ENCODE data around the gene PES1.
A peak's percentile ranks its signal among the peaks of the same experiment; 100 is the strongest.
"Not testable (repeated sequence)": the region's sequence is repeated elsewhere in the genome, so short reads cannot be mapped to it uniquely, and the experiment has no call there.

PES1 gene

GRCh38 chr22:30596886-30597285 lies 5.2 kb upstream of the PES1 start:
- Histone ChIP-seq H3K79me1 (ENCODE audit: low read depth, low read length) (no peaks in the 10 kb centered on the region), H2BK12ac (ENCODE audit: low read length) (no peak overlapping the region), H2AK5ac (ENCODE audit: low read depth, low read length) (peak overlapping the region; percentile 75), H3K27ac (replicated peaks; ENCODE audit: low read length) (no peak overlapping the region), H2BK15ac (ENCODE audit: low read length) (peak overlapping the region; percentile 67), H3K18ac (ENCODE audit: low read length) (peak overlapping the region; percentile 71), H3K4me2 (ENCODE audit: insufficient read depth, low read length, poor library complexity, severe bottlenecking) (no peak overlapping the region), H2BK5ac (ENCODE audit: low read length) (peak overlapping the region; percentile 39), H4K91ac (ENCODE audit: low read depth, low read length, poor library complexity) (no peak overlapping the region), H3K4ac (ENCODE audit: low read length) (no peak overlapping the region), H3K9ac (ENCODE audit: low read depth, low read length, poor library complexity) (no peak overlapping the region), H3K9me3 (replicated peaks in 1 of 2; ENCODE audit: control insufficient read depth in 2 of 2, insufficient read depth in 1 of 2, low read depth in 1 of 2, low read length in 2 of 2) (no peaks in the 10 kb centered on the region), H2BK120ac (ENCODE audit: low read depth, low read length) (no peak overlapping the region), H3K4me3 (ENCODE audit: low read length in 2 of 2) (no peak overlapping the region), H3K36me3 (replicated peaks in 1 of 2; ENCODE audit: control insufficient read depth in 2 of 2, insufficient read depth in 2 of 2, low read length in 2 of 2) (no peaks in the 10 kb centered on the region), H2AFZ (ENCODE audit: low read length) (no peak overlapping the region), H3K4me1 (ENCODE audit: control insufficient read depth in 2 of 2, insufficient read depth in 1 of 2, low read depth in 1 of 2, low read length in 2 of 2) (no peaks in the 10 kb centered on the region), H4K8ac (ENCODE audit: low read depth, low read length) (no peak overlapping the region), H3K14ac (ENCODE audit: low read length) (peak overlapping the region; percentile 21), H3K27me3 (ENCODE audit: control insufficient read depth in 3 of 3, insufficient read depth in 3 of 3, low read depth in 1 of 3, low read length in 3 of 3) (no peaks in the 10 kb centered on the region), H3K23ac (ENCODE audit: low read depth, low read length, poor library complexity) (no peak overlapping the region)
- no peak for DNase-seq (ENCODE audit: low spot score)
- no CpG with 5 or more reads among the region's 29 CpGs for WGBS, 2 donors (ENCODE audit: extremely low coverage in 2 of 2, insufficient read length in 2 of 2, insufficient replicate concordance in 1 of 2)

DNA sequence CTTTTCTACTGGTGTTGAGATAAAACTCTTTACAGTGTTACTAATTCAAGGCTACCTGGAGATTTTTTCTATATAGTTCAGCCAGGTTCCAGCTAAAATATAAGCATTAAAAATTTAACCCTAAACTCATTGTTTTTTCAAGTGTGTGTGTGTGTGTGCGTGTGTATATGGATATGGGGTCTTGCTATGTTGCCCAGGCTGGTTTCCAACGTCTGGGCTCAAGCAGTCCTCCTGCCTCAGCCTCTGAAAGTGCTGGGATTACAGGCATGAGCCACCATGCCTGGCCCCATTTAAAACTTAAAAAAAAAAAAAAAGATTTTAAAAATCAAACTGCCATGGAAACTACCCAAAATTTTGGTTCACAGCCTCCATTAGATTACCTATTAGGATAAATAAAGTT lies 4.5 kb upstream of the PES1 start:
- H3K79me1 ChIP-seq (ENCODE audit: low read depth, low read length) = peaks cover under 1% of the 10 kb centered on the region
- no peak overlapping the region for H2BK15ac ChIP-seq (ENCODE audit: low read length)
- H3K4me1 ChIP-seq (ENCODE audit: control insufficient read depth in 2 of 2, insufficient read depth in 1 of 2, low read depth in 1 of 2, low read length in 2 of 2) = peaks cover 0 to under 1% of the 10 kb centered on the region in 2 donors
- H3K14ac ChIP-seq (ENCODE audit: low read length) = no peak overlapping the region
- H3K23ac ChIP-seq (ENCODE audit: low read depth, low read length, poor library complexity) = no peak overlapping the region
- no peak overlapping the region for H3K4me3 ChIP-seq (ENCODE audit: low read length in 2 of 2)
- H2AK5ac ChIP-seq (ENCODE audit: low read depth, low read length) = no peak overlapping the region
- no peak overlapping the region for H2BK5ac ChIP-seq (ENCODE audit: low read length)
- no peak overlapping the region for H3K18ac ChIP-seq (ENCODE audit: low read length)
- H4K91ac ChIP-seq (ENCODE audit: low read depth, low read length, poor library complexity) = no peak overlapping the region
- no peak overlapping the region for H2BK12ac ChIP-seq (ENCODE audit: low read length)
- H3K4ac ChIP-seq (ENCODE audit: low read length) = no peak overlapping the region
- no peak for DNase-seq (ENCODE audit: low spot score)
- WGBS, 2 donors (ENCODE audit: extremely low coverage in 2 of 2, insufficient read length in 2 of 2, insufficient replicate concordance in 1 of 2) = no CpG with 5 or more reads among the region's 2 CpGs
- no peak overlapping the region for H3K4me2 ChIP-seq (ENCODE audit: insufficient read depth, low read length, poor library complexity, severe bottlenecking)
- H3K36me3 ChIP-seq (replicated peaks in 1 of 2; ENCODE audit: control insufficient read depth in 2 of 2, insufficient read depth in 2 of 2, low read length in 2 of 2) = no peaks in the 10 kb centered on the region
- H4K8ac ChIP-seq (ENCODE audit: low read depth, low read length) = no peak overlapping the region
- no peak overlapping the region for H3K9ac ChIP-seq (ENCODE audit: low read depth, low read length, poor library complexity)
- H3K27me3 ChIP-seq (ENCODE audit: control insufficient read depth in 3 of 3, insufficient read depth in 3 of 3, low read depth in 1 of 3, low read length in 3 of 3) = no peaks in the 10 kb centered on the region
- no peak overlapping the region for H3K27ac ChIP-seq (replicated peaks; ENCODE audit: low read length)
- H2BK120ac ChIP-seq (ENCODE audit: low read depth, low read length) = no peak overlapping the region
- no peaks in the 10 kb centered on the region for H3K9me3 ChIP-seq (replicated peaks in 1 of 2; ENCODE audit: control insufficient read depth in 2 of 2, insufficient read depth in 1 of 2, low read depth in 1 of 2, low read length in 2 of 2)
- no peak overlapping the region for H2AFZ ChIP-seq (ENCODE audit: low read length)

GRCh38 chr22:30592360-30592713 lies 627 bp upstream of the PES1 start:
- not testable (repeated sequence) for H3K4ac ChIP-seq (ENCODE audit: low read length); H3K9ac ChIP-seq (ENCODE audit: low read depth, low read length, poor library complexity); H3K9me3 ChIP-seq (replicated peaks in 1 of 2; ENCODE audit: control insufficient read depth in 2 of 2, insufficient read depth in 1 of 2, low read depth in 1 of 2, low read length in 2 of 2); H3K4me2 ChIP-seq (ENCODE audit: insufficient read depth, low read length, poor library complexity, severe bottlenecking); H2AK5ac ChIP-seq (ENCODE audit: low read depth, low read length); H3K27me3 ChIP-seq (ENCODE audit: control insufficient read depth in 3 of 3, insufficient read depth in 3 of 3, low read depth in 1 of 3, low read length in 3 of 3); H3K18ac ChIP-seq (ENCODE audit: low read length); H2BK15ac ChIP-seq (ENCODE audit: low read length); H3K14ac ChIP-seq (ENCODE audit: low read length); H3K79me1 ChIP-seq (ENCODE audit: low read depth, low read length); DNase-seq (ENCODE audit: low spot score); H2BK5ac ChIP-seq (ENCODE audit: low read length); H3K27ac ChIP-seq (replicated peaks; ENCODE audit: low read length); H3K4me3 ChIP-seq (ENCODE audit: low read length in 2 of 2); H3K23ac ChIP-seq (ENCODE audit: low read depth, low read length, poor library complexity); H2BK12ac ChIP-seq (ENCODE audit: low read length); H4K91ac ChIP-seq (ENCODE audit: low read depth, low read length, poor library complexity); H2BK120ac ChIP-seq (ENCODE audit: low read depth, low read length); H4K8ac ChIP-seq (ENCODE audit: low read depth, low read length)
- no CpG with 5 or more reads among the region's 18 CpGs for WGBS, 2 donors (ENCODE audit: extremely low coverage in 2 of 2, insufficient read length in 2 of 2, insufficient replicate concordance in 1 of 2)
- H3K36me3 ChIP-seq (replicated peaks in 1 of 2; ENCODE audit: control insufficient read depth in 2 of 2, insufficient read depth in 2 of 2, low read length in 2 of 2) = peaks cover 15 to 23% of the 10 kb centered on the region in 2 donors
- peaks cover 7 to 10% of the 10 kb centered on the region in 2 donors for H3K4me1 ChIP-seq (ENCODE audit: control insufficient read depth in 2 of 2, insufficient read depth in 1 of 2, low read depth in 1 of 2, low read length in 2 of 2)
- H2AFZ ChIP-seq (ENCODE audit: low read length) = peak overlapping the region; percentile 19

DNA sequence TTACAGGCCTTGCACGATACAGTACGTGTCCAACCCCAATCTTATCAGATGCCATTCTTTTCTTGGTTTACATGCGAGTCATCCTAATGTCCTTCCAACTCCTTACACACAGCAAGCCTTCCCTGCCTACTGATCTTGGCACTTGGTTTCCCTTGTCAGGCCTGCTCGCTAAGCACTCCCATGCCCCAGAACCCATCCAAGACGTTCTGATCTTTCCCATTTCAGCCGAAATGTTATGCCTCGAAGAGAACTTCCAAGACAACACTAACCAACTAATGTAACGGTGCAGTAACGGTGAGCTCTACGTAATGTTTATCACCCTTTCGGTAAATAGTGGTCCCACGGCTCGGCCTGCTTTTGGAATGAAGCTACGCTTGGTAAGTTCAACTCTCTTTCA lies 521 bp downstream of the PES1 start:
- H3K4me3 ChIP-seq (ENCODE audit: low read length in 2 of 2) = peak overlapping the region; percentile 76 to 85
- no peak overlapping the region for H2BK120ac ChIP-seq (ENCODE audit: low read depth, low read length)
- H3K79me1 ChIP-seq (ENCODE audit: low read depth, low read length) = peaks cover 5% of the 10 kb centered on the region
- no peak overlapping the region for H3K23ac ChIP-seq (ENCODE audit: low read depth, low read length, poor library complexity)
- peaks cover 23 to 34% of the 10 kb centered on the region in 2 donors for H3K36me3 ChIP-seq (replicated peaks in 1 of 2; ENCODE audit: control insufficient read depth in 2 of 2, insufficient read depth in 2 of 2, low read length in 2 of 2)
- peaks cover 7 to 10% of the 10 kb centered on the region in 2 donors for H3K4me1 ChIP-seq (ENCODE audit: control insufficient read depth in 2 of 2, insufficient read depth in 1 of 2, low read depth in 1 of 2, low read length in 2 of 2)
- H3K27me3 ChIP-seq (ENCODE audit: control insufficient read depth in 3 of 3, insufficient read depth in 3 of 3, low read depth in 1 of 3, low read length in 3 of 3) = no peaks in the 10 kb centered on the region
- no peak overlapping the region for H3K18ac ChIP-seq (ENCODE audit: low read length)
- no peak overlapping the region for H3K4ac ChIP-seq (ENCODE audit: low read length)
- no peak overlapping the region for H4K8ac ChIP-seq (ENCODE audit: low read depth, low read length)
- H4K91ac ChIP-seq (ENCODE audit: low read depth, low read length, poor library complexity) = no peak overlapping the region
- DNase-seq (ENCODE audit: low spot score) = no peak
- H3K9me3 ChIP-seq (replicated peaks in 1 of 2; ENCODE audit: control insufficient read depth in 2 of 2, insufficient read depth in 1 of 2, low read depth in 1 of 2, low read length in 2 of 2) = no peaks in the 10 kb centered on the region
- no peak overlapping the region for H3K27ac ChIP-seq (replicated peaks; ENCODE audit: low read length)
- no peak overlapping the region for H2BK15ac ChIP-seq (ENCODE audit: low read length)
- no peak overlapping the region for H2AK5ac ChIP-seq (ENCODE audit: low read depth, low read length)
- peak overlapping the region; percentile 63 for H3K9ac ChIP-seq (ENCODE audit: low read depth, low read length, poor library complexity)
- WGBS, 2 donors (ENCODE audit: extremely low coverage in 2 of 2, insufficient read length in 2 of 2, insufficient replicate concordance in 1 of 2) = no CpG with 5 or more reads among the region's 14 CpGs
- H2BK5ac ChIP-seq (ENCODE audit: low read length) = no peak overlapping the region
- H2AFZ ChIP-seq (ENCODE audit: low read length) = peak overlapping the region; percentile 66
- H2BK12ac ChIP-seq (ENCODE audit: low read length) = no peak overlapping the region
- peak overlapping the region; percentile 72 for H3K4me2 ChIP-seq (ENCODE audit: insufficient read depth, low read length, poor library complexity, severe bottlenecking)
- no peak overlapping the region for H3K14ac ChIP-seq (ENCODE audit: low read length)
